GM12864 (cell line): ENCODE measurements around the gene KPNA2.
"Not testable (repeated sequence)": the region's sequence is repeated elsewhere in the genome, so short reads cannot be mapped to it uniquely, and the experiment has no call there.

Source experiments
- DNase-seq: peaks from one replicate; pipeline ENCODE4 v3.0.0-alpha.2; 2011; ENCODE audit warnings: low read depth
- H3K4me3 ChIP-seq: 2 replicates; pipeline ENCODE4 v1.5.1; 2011; ENCODE audit warnings: mild to moderate bottlenecking, low read depth, low read length, control low read depth
- CTCF ChIP-seq: IDR thresholded peaks from 2 replicates; pipeline ENCODE4 v1.5.1; 2011; ENCODE audit warnings: low read depth, mild to moderate bottlenecking, moderate library complexity, low read length, control low read depth, inconsistent platforms; ENCODE audit errors: missing control alignments

KPNA2 gene

GRCh38 chr17:68054296-68054900 is 18.9 kb downstream of the KPNA2 start:
- TF ChIP-seq CTCF: no peak
- DNase-seq: no peak

GRCh38 chr17:68057531-68057952 is 22.0 kb downstream of the KPNA2 start:
- no peak for DNase-seq
- H3K4me3 ChIP-seq: no peak overlapping the region
- peak; percentile 58 for TF ChIP-seq CTCF

More at GRCh38 chr17:68054296-68054900, 18.9 kb downstream of the KPNA2 start:
- no peak overlapping the region for H3K4me3 ChIP-seq

- no peak overlapping the region for H3K4me3 ChIP-seq
- no peak for TF ChIP-seq CTCF
- DNase-seq: no peak
These were observed 24.8 kb downstream of the KPNA2 start for GRCh38 chr17:68060336-68060735.

- H3K4me3 ChIP-seq: no peak overlapping the region
- TF ChIP-seq CTCF: no peak
- no peak for DNase-seq
These were observed 26.2 kb downstream of the KPNA2 start for GRCh38 chr17:68061512-68062313.

- not testable (repeated sequence) for H3K4me3 ChIP-seq, DNase-seq
These were observed 29.8 kb downstream of the KPNA2 start for GRCh38 chr17:68065366-68065765.

- H3K4me3 ChIP-seq, DNase-seq: not testable (repeated sequence)
These were observed 33.0 kb downstream of the KPNA2 start for GRCh38 chr17:68068512-68068911.

GRCh38 chr17:68070582-68071444 is 35.3 kb downstream of the KPNA2 start:
- H3K4me3 ChIP-seq, DNase-seq: not testable (repeated sequence)

- no peak for DNase-seq
- H3K4me3 ChIP-seq: no peak overlapping the region
- TF ChIP-seq CTCF: no peak
These were observed 38.7 kb downstream of the KPNA2 start for GRCh38 chr17:68074279-68074678.

- not testable (repeated sequence) for DNase-seq, H3K4me3 ChIP-seq
These were observed 40.5 kb downstream of the KPNA2 start for GRCh38 chr17:68075953-68076607.

GRCh38 chr17:68077498-68077897 is 42.0 kb downstream of the KPNA2 start:
- DNase-seq: not testable (repeated sequence)

More at GRCh38 chr17:68077498-68077897, 42.0 kb downstream of the KPNA2 start:
- not testable (repeated sequence) for H3K4me3 ChIP-seq
